ENCODE results near the gene NCKAP5L.

NCKAP5L gene, protein sequence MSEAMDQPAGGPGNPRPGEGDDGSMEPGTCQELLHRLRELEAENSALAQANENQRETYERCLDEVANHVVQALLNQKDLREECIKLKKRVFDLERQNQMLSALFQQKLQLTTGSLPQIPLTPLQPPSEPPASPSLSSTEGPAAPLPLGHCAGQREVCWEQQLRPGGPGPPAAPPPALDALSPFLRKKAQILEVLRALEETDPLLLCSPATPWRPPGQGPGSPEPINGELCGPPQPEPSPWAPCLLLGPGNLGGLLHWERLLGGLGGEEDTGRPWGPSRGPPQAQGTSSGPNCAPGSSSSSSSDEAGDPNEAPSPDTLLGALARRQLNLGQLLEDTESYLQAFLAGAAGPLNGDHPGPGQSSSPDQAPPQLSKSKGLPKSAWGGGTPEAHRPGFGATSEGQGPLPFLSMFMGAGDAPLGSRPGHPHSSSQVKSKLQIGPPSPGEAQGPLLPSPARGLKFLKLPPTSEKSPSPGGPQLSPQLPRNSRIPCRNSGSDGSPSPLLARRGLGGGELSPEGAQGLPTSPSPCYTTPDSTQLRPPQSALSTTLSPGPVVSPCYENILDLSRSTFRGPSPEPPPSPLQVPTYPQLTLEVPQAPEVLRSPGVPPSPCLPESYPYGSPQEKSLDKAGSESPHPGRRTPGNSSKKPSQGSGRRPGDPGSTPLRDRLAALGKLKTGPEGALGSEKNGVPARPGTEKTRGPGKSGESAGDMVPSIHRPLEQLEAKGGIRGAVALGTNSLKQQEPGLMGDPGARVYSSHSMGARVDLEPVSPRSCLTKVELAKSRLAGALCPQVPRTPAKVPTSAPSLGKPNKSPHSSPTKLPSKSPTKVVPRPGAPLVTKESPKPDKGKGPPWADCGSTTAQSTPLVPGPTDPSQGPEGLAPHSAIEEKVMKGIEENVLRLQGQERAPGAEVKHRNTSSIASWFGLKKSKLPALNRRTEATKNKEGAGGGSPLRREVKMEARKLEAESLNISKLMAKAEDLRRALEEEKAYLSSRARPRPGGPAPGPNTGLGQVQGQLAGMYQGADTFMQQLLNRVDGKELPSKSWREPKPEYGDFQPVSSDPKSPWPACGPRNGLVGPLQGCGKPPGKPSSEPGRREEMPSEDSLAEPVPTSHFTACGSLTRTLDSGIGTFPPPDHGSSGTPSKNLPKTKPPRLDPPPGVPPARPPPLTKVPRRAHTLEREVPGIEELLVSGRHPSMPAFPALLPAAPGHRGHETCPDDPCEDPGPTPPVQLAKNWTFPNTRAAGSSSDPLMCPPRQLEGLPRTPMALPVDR (N-terminal part only)

DNA sequence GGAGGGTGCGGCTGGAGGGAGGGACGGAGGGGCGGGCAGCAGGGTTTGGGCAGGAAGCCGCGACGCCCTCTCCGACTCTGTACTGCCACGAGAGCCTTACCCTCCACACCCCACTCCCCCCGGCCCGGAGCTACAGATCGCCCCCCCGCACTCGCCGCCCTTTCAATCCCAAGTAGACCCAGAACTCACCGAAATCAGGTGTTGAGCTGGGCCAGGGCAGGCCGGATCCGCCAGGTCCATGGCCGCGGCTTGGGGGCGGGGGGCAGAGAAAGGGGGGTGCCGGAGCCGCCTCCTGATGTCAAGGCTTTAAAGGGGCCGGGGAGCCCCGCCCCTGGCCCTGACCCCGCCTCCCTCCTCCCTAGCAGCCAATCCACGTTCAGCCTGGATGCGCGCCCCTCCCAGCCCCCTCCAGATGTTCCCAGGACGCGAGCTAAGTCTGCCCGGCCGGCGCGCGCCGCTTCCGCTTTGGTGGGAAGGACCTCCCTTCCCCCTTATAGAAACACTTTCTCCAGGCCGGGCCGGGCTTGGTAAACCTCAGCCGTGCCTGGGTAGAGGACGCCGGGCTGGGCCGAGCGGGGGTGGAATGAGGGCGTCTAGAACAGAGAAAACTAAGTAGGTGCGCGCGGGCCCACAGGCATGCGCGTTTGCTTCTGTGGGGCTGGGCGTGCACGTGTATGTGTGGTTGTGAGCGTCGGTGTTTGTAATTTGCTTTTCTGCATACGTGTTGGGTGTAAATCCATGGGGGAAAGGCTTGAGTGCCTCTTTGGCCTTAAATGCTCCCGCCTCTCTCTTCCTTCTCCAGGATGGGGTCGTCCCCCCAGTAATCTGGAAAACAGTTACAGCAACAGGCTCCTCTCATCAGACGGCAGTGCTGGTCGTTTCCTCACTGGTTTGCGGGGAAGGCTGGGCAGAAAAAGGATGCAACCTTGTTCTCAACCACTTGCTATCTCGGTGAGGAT is at the start of gene NCKAP5L:
NCKAP5L (minus strand) TSS at position 281 of the 959 bp plus-strand sequence. CDS start 24,369 bp downstream, outside the sequence.
- peak; percentile 77 for DNase-seq (ENCODE audit: low read depth)

DNA sequence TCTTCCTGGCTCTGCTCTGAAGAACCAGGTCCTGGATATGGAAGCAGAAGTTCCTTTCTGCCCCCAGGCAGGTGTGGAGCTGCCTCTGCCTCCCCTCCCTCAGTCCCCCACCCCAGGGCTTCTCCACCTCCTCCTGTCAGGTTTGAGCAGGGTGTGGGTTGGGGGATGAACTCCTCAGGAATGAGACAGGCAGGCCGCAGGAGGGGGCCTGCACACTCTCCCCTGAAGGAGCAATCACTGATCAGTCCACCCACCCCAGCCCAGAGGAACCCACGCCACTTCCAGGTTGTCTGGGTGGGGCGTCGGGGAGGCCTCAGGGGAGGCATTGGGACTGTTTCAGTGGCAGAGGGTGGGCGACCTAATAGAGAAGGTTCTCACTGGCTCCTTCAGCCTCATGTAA is 48.9 kb upstream of the NCKAP5L start:
- DNase-seq (ENCODE audit: low read depth) = no peak

DNA sequence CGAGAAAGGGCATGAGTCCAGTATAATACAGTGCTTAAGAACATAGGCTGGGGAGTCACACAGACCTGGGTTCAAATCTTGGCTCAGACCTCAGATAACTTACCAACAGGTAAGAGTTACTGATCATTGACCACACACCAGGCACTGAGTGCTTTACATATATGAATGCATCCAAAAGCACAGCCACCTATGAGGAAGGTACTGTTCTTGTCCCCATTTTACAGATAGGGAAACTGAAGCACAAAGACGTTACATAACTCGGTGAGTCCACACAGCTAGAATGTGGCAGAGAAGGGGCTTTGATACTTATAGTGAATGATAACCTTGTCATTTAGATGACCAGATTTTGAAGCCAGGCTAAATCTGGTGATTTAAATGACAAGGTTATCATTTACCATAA is 47.9 kb upstream of the NCKAP5L start:
- no peak for DNase-seq (ENCODE audit: low read depth)

DNA sequence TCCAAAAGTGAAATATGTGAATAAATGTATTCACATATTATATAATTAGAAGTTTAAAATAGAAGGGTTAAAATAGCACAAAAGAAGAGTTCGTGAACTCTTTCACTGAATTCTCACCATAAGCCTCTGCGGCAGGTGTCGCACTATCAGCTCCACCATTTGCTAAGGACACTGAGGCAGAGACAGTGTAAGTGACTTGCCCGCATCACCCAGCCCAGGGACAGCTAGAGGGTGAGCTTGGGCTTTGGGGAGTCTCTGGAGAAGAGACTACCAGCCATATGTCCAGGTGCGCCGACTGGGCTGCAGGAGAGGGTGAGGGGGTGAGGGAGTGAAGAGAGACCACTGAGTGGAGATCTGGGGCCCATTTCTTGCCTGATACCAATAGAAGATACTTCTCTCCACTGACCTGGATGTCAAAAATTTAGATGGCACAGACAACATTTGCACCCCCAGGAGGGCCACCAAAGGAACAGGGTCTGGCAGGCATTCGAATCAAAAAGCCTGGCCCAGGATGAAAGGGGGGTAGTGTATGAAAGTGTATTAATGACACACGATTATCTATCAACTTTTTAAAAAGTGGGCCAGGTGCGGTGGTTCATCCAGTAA is 47.0 kb upstream of the NCKAP5L start:
- no peak for DNase-seq (ENCODE audit: low read depth)

DNA sequence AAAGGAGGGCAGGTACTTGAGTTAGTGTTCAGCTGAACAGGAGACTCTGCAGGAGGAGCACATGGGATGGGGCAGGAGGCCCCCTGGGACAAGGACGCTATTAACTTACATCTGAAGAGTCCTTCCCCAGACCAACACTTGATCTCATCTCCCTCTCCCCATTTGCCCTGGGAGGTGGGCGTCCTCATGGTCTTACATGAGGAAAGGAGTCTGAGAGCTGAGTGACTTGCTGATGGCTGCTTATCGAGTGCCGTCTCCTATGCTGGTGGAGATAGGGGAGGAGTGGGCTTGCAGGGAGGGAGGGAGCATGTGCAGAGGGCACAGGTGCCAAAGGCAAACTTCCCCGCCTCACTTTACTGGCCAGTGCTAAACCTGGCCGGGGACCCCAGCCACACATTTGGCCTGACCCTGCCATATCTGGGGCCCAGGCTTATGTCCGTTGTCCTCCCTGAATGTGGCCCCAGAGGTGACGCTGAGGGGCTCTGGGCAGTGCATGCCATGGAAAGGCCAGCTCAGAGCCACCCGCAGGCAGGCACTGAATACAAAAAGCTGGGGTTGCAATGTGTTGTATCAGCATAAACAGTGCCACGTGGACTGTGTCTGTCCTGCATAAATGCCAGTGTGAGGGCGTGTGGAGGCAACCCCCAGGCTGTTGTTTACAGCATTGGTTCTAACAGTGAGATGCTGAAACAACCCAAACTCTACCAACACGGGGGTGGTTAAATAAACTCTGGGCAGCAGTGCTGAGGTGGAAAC is 46.1 kb upstream of the NCKAP5L start:
- no peak for DNase-seq (ENCODE audit: low read depth)

DNA sequence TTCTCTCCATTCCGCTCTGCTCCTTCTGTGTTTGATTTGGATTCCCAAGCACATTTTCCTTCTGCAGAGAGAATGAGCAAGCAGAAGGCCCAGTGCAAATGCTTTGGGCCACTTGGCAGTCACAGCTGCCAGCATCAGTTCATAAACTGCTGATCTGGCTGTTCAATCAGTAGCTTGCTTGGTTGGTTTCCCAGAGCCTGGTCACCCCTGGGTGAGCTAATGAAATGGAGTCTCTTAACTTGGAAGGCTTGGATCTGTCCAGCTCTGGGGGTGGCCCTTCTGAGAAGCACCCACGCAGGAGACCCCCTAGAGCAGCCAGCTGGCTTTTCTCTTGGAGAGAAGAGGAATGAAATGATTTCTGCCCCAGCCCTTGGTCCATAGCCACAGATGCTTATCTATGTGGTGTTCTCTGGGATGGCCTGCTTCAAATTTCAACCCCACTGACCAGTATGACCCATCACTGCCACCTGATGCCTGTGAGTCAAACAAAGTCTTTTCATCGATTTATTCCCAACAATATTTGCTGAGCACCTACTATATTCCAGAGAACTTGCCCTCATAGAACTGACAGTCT is 45.2 kb upstream of the NCKAP5L start:
- DNase-seq (ENCODE audit: low read depth) = no peak

DNA sequence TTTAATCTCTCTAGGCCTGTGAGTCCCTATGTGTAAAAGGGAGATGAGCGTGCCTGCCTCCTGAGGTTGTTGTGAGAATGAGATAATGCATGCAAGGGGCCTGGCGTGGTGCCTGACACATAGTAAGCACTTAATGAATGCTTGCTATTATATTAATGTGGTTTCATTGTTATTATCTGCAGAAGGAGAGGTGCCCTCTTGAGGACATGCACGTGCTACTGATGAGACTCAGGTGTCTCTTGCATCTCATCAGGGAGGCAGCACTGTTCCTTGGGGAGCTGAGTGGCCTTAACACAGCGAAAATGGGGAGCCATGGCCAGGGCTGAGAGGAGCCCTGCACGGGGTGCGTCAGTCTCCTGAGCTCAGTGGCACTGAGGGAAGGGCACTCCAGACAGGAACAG is 44.6 kb upstream of the NCKAP5L start:
- no peak for DNase-seq (ENCODE audit: low read depth)

DNA sequence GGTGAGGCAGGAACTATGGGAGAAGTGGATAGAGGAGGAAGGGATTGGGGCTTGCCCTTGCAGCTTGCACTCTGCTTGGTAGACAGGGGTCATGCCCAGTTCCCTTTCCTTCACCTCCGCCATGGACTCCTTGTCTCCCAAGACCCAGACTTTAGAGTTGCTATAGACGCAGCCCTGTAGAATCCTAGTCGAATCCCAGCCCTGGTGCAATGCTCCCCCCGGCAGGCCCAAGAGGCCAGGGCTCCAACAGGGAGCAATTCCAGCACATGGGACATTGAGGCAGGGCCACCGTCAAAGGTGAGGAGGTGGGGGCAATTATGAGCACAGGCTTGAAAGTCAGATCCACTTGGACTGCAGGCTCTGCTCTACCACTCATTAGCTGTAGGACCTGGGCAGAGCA is 44.2 kb upstream of the NCKAP5L start:
- no peak for DNase-seq (ENCODE audit: low read depth)

DNA sequence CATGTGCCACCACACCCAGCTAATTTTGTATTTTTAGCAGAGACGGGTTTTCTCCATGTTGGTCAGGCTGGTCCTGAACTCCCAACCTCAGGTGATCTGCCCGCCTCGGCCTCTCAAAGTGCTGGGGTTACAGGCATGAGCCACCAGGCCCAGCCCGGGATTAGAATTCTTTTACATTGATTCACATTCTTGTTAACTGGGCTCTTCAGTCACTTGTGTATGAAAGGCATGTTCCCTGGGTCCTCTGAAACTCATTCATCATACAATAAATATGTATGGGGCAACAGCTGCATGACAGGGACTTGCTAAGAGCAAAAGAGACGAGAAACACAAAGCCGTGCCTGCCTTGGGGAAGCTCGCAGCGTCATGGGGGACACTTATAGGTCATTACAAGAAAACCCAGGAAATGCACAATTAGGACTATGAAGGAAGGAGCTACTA is 43.6 kb upstream of the NCKAP5L start:
- peak; percentile 35 for DNase-seq (ENCODE audit: low read depth)

DNA sequence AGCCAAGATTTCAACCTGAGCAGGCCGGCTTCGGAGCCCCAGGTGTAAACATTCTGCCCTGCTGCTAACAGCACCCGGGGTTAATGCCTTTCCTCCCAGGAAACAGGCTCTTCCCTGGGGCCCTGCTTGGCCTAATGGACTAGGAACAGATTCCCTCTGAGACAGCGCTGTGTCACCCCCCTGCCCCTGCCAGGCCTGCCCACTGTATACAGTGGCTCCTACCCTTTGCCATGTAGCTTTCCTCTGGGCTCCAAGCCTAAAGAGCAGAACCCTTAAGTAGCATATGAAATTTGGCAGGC is 43.0 kb upstream of the NCKAP5L start:
- DNase-seq (ENCODE audit: low read depth) = no peak

DNA sequence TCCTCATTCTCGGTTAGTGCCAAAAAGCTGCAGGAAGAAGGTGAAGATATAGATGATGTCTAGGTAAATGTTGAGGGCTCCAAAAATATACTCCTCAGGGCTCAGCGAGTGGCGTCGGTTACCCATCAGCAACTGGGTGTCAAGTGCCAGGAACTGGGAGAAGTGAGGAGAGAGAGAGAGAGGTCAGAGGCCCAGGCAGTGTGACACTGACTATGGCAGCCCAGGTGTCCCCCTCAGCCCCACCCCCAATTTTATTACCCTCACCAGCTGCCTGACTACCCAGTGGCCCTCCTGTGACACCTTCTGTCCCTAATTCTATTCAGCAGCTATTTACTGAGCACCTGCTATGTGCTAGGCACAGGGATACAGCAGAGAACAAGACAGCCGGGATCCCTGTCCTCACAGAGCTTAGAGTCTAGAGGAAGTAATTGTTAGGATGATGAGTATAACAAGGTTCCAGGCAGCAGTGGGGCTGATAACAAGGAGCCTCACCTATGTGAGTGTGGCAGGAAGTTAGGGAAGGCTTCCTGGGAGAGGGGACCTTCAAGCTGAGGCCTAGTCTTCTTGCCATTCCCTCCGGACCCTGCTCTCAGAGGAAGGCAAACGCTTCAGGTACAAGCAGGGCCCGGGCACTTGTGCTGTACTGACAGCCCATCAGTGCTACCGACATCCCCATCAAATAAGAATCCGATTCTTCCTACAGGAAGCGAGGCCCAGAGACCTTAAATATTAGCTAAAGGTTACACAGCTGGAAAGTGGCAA is 42.5 kb upstream of the NCKAP5L start:
- no peak for DNase-seq (ENCODE audit: low read depth)

DNA sequence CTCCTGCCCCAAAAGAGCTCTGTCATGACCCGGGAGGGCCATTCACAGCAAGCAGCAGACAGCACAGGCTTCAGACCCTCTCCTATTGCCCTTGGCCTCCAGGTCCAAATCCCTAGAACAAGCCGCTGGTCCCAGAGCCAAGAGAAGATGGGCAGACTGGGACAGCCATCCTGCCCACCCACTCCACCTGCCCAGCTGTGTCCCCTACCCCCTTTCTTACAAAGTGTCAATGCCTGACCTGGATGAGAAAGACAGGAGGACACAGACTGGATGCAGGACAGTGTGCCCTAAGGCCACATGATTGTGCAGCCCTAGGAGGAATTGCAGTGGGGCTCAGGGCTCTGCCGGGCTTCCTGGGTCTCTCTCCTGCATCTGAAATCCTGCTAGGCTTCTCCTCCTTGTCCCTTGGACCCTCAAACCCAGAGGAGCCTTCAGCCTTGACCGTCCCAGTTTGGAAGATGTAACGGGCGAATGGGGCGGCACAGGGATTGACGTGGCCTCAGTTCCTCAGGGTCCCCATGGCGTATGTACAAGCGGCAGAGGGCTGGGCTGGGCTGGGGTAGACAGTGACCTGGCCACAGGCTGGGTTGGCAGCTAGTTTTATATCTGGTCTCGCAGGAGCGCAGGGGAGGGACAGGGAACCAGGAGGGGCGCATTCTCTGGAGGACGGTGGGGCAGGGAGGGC is 41.7 kb upstream of the NCKAP5L start:
- no peak for DNase-seq (ENCODE audit: low read depth)

DNA sequence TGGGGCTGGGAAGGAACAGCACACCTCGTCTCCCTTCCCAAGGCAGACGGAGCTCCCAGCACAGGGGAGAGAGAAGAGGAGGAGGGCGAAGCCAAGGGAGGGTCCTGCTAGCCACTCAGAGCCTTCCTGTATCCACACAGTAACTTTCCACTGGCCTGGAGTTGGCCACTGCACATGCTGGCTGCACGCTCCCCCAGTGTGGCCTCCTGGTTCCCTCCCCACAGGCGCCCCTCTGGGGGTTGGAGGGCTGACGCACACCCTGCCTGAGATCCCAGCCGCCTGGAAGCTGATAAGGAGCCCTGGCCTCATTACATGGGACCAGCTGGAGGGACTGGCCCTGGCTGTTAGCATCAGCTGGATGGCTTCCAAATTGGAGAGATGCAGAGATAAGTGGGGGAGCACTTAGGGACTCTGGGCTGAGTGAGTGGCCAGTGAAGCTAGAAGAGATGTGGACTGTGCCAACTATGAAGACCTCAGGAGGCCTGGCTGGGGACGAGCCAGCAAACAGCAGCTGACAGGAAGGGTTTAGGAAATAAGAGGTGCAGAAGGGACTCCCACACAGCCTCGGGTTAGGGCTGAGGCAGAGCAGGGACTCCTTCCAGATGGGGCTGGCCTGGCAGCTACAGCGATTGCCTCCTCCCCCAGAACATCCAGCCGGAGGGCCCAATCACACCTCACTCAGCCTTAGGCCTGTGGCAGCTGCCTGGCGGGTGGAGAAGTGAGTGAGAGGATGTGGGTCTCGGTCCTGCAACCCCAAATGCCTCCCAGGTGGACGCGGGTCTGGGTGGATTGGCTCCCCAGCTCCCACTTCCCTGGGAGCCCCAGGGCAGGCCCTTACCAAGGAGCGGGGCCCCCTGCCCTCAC is 41.0 kb upstream of the NCKAP5L start:
- DNase-seq (ENCODE audit: low read depth) = peak; percentile 85

DNA sequence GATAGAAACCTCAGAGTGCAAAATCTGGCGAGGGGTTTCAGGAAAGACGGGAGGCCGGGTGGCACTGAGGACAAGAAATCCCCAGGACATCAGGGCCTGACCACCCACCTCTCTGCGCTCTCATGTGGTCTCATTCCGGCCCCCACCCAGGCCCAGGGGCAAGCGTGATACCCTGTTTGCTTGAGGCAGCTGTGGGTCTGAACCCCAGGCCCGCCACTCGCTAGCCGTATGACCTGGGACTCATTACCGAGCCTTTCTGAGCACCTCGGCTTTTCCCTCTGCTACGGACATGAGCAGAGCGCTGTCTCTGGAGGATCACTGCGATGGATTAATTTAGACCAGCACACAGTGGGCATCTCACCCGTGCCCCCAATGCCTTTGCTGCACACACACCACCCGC is 40.2 kb upstream of the NCKAP5L start:
- no peak for DNase-seq (ENCODE audit: low read depth)

DNA sequence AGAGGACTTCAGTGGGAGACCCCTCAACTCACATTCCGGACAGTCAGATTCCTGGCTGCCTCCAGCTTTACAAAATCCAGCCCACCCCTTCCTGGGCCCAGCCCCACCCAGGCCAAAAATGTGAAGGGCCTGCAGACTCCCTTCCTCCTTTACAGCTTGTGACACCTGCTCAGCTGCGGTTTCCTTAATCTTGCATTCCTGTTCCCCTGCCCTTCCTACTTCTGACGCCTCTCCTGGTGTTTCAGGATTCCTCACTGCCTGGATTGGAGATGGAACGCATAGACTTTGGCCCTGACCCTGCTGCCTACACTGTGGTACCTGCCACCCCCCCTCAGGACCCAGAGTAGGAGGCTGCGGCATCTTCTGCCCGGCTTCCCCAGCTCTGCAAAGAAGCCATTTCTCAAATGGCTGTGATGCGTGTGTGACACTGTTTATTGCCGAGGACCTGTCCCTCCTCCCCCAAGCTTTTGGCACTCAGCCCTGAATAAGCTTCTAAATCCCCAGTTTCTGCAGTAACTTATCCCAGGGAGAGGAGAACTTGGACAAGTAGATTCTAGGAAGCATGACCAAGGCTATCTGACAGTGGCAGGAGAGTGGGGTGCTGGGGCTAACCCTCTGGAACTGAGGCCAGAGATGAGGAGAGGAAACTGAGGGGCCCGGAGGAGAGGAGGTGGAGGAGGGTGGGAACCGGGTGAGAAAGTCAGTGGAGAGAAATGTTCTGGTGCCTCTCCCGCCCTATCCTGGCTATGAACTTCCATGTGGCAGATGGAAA is 39.5 kb upstream of the NCKAP5L start:
- DNase-seq (ENCODE audit: low read depth) = no peak

DNA sequence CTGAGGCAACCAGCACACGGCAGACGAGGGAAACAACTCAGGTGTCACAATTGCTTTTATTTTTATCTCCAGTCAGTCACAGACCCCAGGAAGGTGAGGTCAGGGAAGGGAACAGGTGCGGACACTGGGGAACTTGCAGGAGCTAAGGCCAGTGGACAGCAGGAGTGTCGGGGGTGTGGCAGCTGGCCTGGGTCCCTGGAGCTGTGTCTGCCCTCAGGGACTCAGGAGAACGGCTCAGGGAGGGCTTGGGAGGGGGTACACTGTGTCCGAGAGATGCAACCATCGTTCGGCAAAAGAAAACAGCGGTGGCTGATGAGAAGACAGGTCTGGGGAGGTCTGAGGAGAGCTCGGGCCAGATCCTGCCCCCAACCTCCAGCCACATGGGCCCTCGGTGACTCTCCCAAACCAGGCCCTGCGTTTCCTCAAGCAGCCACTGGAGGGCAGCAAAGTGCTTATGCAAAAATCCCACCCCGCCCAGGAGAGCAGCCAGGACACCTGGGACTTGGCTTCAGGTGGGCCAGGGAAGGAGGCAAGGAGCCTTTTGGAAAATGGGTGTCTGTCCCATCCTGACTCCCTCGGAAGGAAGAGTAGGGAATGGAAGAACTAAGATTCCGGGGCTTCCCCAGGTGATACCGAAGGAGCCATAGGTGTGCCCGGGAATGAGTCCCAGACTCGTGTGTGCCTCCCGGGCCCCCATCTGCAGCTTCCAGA is 38.8 kb upstream of the NCKAP5L start:
- no peak for DNase-seq (ENCODE audit: low read depth)
